Loucy (cell line): ENCODE measurements around the gene P2RX4.

ENCODE experiments used
- H2AFZ ChIP-seq: fragments of 200-600 bp; sonication (generic); 2 replicates; pipeline ENCODE4 v1.6.0; 2016; ENCODE audit warnings: antibody characterized with exemption, mild to moderate bottlenecking, low read length, moderate library complexity
- H3F3A ChIP-seq: fragments of 200-600 bp; 2 replicates; pipeline ENCODE4 v1.6.0; 2016; ENCODE audit warnings: antibody characterized with exemption, low read depth, mild to moderate bottlenecking
- H3K27me3 ChIP-seq: fragments of 200-600 bp; sonication (generic); 2 replicates; pipeline ENCODE4 v1.6.1; 2014; ENCODE audit warnings: low read length, mild to moderate bottlenecking; ENCODE audit not compliant: insufficient read depth, poor library complexity, severe bottlenecking
- H3K36me3 ChIP-seq: fragments of 200-600 bp; sonication (generic); 2 replicates; pipeline ENCODE4 v1.6.1; 2016; ENCODE audit warnings: low read length; ENCODE audit not compliant: insufficient read depth
- H3K4me1 ChIP-seq: fragments of 200-600 bp; sonication (generic); 2 replicates; pipeline ENCODE4 v1.5.1; 2014; ENCODE audit warnings: low read length, mild to moderate bottlenecking; ENCODE audit not compliant: insufficient read depth, poor library complexity, severe bottlenecking
- H3K4me2 ChIP-seq: fragments of 200-600 bp; sonication (generic); 2 replicates; pipeline ENCODE4 v1.6.0; 2014; ENCODE audit warnings: antibody characterized with exemption, low read length, low read depth, mild to moderate bottlenecking; ENCODE audit not compliant: poor library complexity, severe bottlenecking
- H3K4me3 ChIP-seq: fragments of 200-600 bp; sonication (generic); 2 replicates; pipeline ENCODE4 v1.5.1; 2014; ENCODE audit warnings: low read length, mild to moderate bottlenecking, mixed read lengths; ENCODE audit not compliant: poor library complexity, severe bottlenecking
- H3K79me2 ChIP-seq: fragments of 200-600 bp; sonication (generic); 2 replicates; pipeline ENCODE4 v1.6.1; 2014; ENCODE audit warnings: low read length; ENCODE audit not compliant: insufficient read depth
- H3K9ac ChIP-seq: fragments of 200-600 bp; sonication (generic); 2 replicates; pipeline ENCODE4 v1.6.0; 2014; ENCODE audit warnings: mild to moderate bottlenecking, low read depth, low read length, moderate library complexity; ENCODE audit not compliant: poor library complexity, severe bottlenecking
- H3K9me2 ChIP-seq: fragments of 200-600 bp; sonication (generic); replicated peaks from 2 replicates; pipeline ENCODE4 v1.6.1; 2016; ENCODE audit warnings: low read depth, low read length, mixed read lengths
- H3K9me3 ChIP-seq: fragments of 200-600 bp; sonication (generic); 2 replicates; pipeline ENCODE4 v1.6.1; 2014; ENCODE audit warnings: mild to moderate bottlenecking, antibody characterized with exemption, low read length, low read depth; ENCODE audit not compliant: insufficient read depth
- H4K20me1 ChIP-seq: fragments of 200-600 bp; sonication (generic); 2 replicates; pipeline ENCODE4 v1.6.0; 2014; ENCODE audit warnings: antibody characterized with exemption, low read length, mild to moderate bottlenecking; ENCODE audit not compliant: insufficient read depth, poor library complexity, severe bottlenecking
- CTCF ChIP-seq: fragments of 200-600 bp; sonication (generic); conservative IDR thresholded peaks from 2 replicates; pipeline ENCODE4 v1.5.1; 2014; ENCODE audit warnings: mild to moderate bottlenecking, antibody characterized with exemption, low read length
- EZH2phosphoT487 ChIP-seq: fragments of 200-600 bp; IDR thresholded peaks from 2 replicates; pipeline ENCODE4 v1.6.1; 2018; ENCODE audit warnings: antibody characterized with exemption, mild to moderate bottlenecking, moderate library complexity, borderline replicate concordance

P2RX4 gene

GRCh38 chr12:121217063-121217462, 7.1 kb downstream of the P2RX4 start:
- no peaks in the 10 kb centered on the region for H4K20me1 ChIP-seq
- H3K79me2 ChIP-seq = peaks cover 25% of the 10 kb centered on the region
- H3K4me3 ChIP-seq = no peak overlapping the region
- H3K36me3 ChIP-seq = no peaks in the 10 kb centered on the region
- no peak overlapping the region for H3K4me2 ChIP-seq
- H3K27me3 ChIP-seq = no peaks in the 10 kb centered on the region
- H3F3A ChIP-seq = no peaks in the 10 kb centered on the region
- no peak for TF ChIP-seq EZH2phosphoT487
- TF ChIP-seq CTCF = no peak
- H3K9me2 ChIP-seq = no peaks in the 10 kb centered on the region
- H3K4me1 ChIP-seq = peaks cover 13% of the 10 kb centered on the region
- H3K9ac ChIP-seq = no peak overlapping the region
- H2AFZ ChIP-seq = no peak overlapping the region
- no peaks in the 10 kb centered on the region for H3K9me3 ChIP-seq

- H3F3A ChIP-seq = no peaks in the 10 kb centered on the region
- no peaks in the 10 kb centered on the region for H3K9me2 ChIP-seq
- no peak overlapping the region for H3K4me3 ChIP-seq
- no peak overlapping the region for H3K4me2 ChIP-seq
- H3K9ac ChIP-seq = no peak overlapping the region
- no peaks in the 10 kb centered on the region for H3K36me3 ChIP-seq
- no peaks in the 10 kb centered on the region for H3K27me3 ChIP-seq
- peaks cover 21% of the 10 kb centered on the region for H3K79me2 ChIP-seq
- H3K4me1 ChIP-seq = peaks cover 13% of the 10 kb centered on the region
- H4K20me1 ChIP-seq = no peaks in the 10 kb centered on the region
- no peaks in the 10 kb centered on the region for H3K9me3 ChIP-seq
- TF ChIP-seq EZH2phosphoT487 (no peak), CTCF (no peak)
- no peak overlapping the region for H2AFZ ChIP-seq
Observed at GRCh38 chr12:121217761-121218160, 7.8 kb downstream of the P2RX4 start.

GRCh38 chr12:121218588-121219352, 8.8 kb downstream of the P2RX4 start:
- no peak overlapping the region for H3K9ac ChIP-seq
- TF ChIP-seq CTCF = no peak
- no peak for TF ChIP-seq EZH2phosphoT487

More at GRCh38 chr12:121218588-121219352, 8.8 kb downstream of the P2RX4 start:
- H3K27me3 ChIP-seq = no peaks in the 10 kb centered on the region
- peaks cover 23% of the 10 kb centered on the region for H3K4me1 ChIP-seq
- H2AFZ ChIP-seq = no peak overlapping the region
- peaks cover 11% of the 10 kb centered on the region for H3K79me2 ChIP-seq
- H3F3A ChIP-seq = no peaks in the 10 kb centered on the region
- no peaks in the 10 kb centered on the region for H4K20me1 ChIP-seq
- H3K4me2 ChIP-seq = no peak overlapping the region
- no peaks in the 10 kb centered on the region for H3K9me2 ChIP-seq
- no peak overlapping the region for H3K4me3 ChIP-seq
- H3K36me3 ChIP-seq = no peaks in the 10 kb centered on the region
- no peaks in the 10 kb centered on the region for H3K9me3 ChIP-seq
